ENCODE measurements around the gene RNF182. TPM values are rescaled to one million over a fixed set of nuclear protein-coding genes. Genes with fewer than 3 reads are reported as not detected.
"Not testable (repeated sequence)": the region's sequence is repeated elsewhere in the genome, so short reads cannot be mapped to it uniquely, and the experiment has no call there.

The RNF182 gene
- total RNA-seq, 2 donors from 2014 or later = not detected

GRCh38 chr6:13971303-13971702, 46.6 kb downstream of the RNF182 start:
- Mint-ChIP-seq H3K4me3 (no peak overlapping the region), H3K27ac (no peak overlapping the region), H3K27me3 (peaks cover 8% of the 10 kb centered on the region), H3K4me1 (no peaks in the 10 kb centered on the region), H3K9me3 (peaks cover 11% of the 10 kb centered on the region), H3K36me3 (ENCODE audit: low read depth) (no peaks in the 10 kb centered on the region)
- ATAC-seq (replicated peaks) = no peak

DNA sequence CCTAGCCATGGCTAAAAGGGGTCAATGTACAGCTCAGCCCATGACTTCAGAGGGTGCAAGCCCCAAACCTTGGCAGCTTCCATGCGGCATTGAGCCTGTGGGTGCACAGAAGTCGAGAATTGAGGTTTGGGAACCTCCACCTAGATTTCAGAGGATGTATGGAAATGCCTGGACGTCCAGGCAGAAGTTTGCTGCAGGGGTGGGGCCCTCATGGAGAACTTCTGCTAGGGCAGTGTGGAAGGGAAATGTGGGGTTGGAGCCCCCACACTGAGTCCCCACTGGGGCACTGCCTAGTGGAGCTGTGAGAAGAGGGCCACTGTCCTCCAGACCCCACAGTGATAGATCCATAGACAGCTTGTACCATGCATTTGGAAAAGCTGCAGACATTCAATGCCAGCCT, 47.9 kb downstream of the RNF182 start:
- H3K36me3 Mint-ChIP-seq (ENCODE audit: low read depth); ATAC-seq (replicated peaks): not testable (repeated sequence)
- peaks cover 16% of the 10 kb centered on the region for H3K27me3 Mint-ChIP-seq

DNA sequence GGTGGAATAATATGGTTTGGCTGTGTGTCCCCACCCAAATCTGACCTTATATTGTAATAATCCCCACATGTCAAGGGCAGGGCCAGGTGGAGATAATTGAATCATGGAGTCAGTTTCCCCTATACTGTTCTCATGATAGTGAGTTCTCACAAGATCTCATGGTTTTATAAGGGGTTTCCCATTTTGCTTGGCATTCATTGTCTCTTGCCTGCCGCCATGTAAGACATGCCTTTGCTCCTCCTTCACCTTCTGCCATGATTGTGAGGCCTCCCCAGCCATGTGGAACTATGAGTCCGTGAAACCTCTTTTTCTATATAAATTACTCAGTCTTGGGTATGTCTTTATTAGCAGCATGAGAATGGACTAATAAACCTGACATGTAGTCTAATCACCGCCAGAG, 48.7 kb downstream of the RNF182 start:
- H3K36me3 Mint-ChIP-seq (ENCODE audit: low read depth); ATAC-seq (replicated peaks); H3K27ac Mint-ChIP-seq; H3K4me1 Mint-ChIP-seq; H3K4me3 Mint-ChIP-seq: not testable (repeated sequence)
- peaks cover 16% of the 10 kb centered on the region for H3K27me3 Mint-ChIP-seq
- H3K9me3 Mint-ChIP-seq = peaks cover 11% of the 10 kb centered on the region

More for the DNA sequence above, 47.9 kb downstream of the RNF182 start:
- not testable (repeated sequence) for H3K4me1 Mint-ChIP-seq, H3K4me3 Mint-ChIP-seq, H3K27ac Mint-ChIP-seq
- peaks cover 11% of the 10 kb centered on the region for H3K9me3 Mint-ChIP-seq

GRCh38 chr6:13978102-13978640, 53.4 kb downstream of the RNF182 start:
- peaks cover 18% of the 10 kb centered on the region for H3K27me3 Mint-ChIP-seq

GRCh38 chr6:13978787-13979186, 54.0 kb downstream of the RNF182 start:
- Mint-ChIP-seq H3K9me3 (peaks cover 4% of the 10 kb centered on the region), H3K27ac (no peak overlapping the region), H3K4me1 (no peaks in the 10 kb centered on the region), H3K4me3 (no peak overlapping the region), H3K27me3 (peaks cover 24% of the 10 kb centered on the region), H3K36me3 (ENCODE audit: low read depth) (no peaks in the 10 kb centered on the region)
- no peak for ATAC-seq (replicated peaks)

More at GRCh38 chr6:13978102-13978640, 53.4 kb downstream of the RNF182 start:
- Mint-ChIP-seq H3K4me3 (no peak overlapping the region), H3K9me3 (peaks cover 10% of the 10 kb centered on the region), H3K27ac (no peak overlapping the region), H3K4me1 (no peaks in the 10 kb centered on the region), H3K36me3 (ENCODE audit: low read depth) (no peaks in the 10 kb centered on the region)
- ATAC-seq (replicated peaks) = no peak

DNA sequence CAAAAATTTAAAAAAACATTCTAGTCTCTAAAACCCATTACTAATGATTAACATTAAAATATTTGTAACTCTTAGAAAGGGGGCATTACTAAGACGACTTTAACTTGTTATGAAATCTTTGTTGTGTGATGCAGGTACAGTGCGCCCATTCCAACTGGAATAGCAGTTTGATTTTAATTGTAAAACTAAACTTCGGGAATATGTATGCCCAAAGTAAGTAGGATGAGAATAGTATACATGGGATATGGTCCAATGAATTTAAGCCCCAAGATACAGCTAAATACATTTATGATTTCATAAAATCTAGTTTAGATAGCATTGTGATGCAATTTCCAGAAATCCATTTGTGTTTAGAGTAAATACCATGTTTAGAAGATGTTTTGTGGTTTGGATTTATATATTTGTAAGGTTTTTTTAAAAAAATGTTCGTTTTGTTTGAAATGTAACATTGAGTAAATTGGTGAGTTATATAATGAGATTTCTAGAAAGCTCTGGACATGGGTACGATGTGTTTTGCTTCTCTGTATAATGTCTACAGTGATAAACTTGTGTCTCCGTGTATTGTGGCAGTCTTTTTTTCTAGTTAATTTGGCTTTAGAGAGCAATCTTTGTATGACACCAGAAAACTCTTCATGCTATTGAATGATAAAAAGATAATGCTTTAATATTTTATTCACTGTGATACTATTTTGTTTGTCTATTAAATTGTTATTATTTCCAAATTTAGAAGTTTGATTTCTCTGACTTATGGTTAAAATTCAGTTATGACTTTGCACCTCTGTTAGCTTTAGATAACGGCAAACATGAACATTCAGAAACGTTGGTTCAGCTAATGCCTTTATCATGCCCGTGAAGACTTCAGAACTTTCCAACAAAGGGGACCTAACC, 54.8 kb downstream of the RNF182 start:
- Mint-ChIP-seq H3K4me3 (no peak overlapping the region), H3K4me1 (no peaks in the 10 kb centered on the region), H3K36me3 (ENCODE audit: low read depth) (no peaks in the 10 kb centered on the region), H3K9me3 (peaks cover 4% of the 10 kb centered on the region), H3K27ac (no peak overlapping the region), H3K27me3 (peaks cover 31% of the 10 kb centered on the region)
- no peak for ATAC-seq (replicated peaks)

GRCh38 chr6:13980534-13980933, 55.8 kb downstream of the RNF182 start:
- Mint-ChIP-seq H3K36me3 (ENCODE audit: low read depth) (no peaks in the 10 kb centered on the region), H3K4me1 (no peaks in the 10 kb centered on the region), H3K4me3 (no peak overlapping the region), H3K27ac (no peak overlapping the region), H3K27me3 (peaks cover 29% of the 10 kb centered on the region), H3K9me3 (no peaks in the 10 kb centered on the region)
- no peak for ATAC-seq (replicated peaks)

DNA sequence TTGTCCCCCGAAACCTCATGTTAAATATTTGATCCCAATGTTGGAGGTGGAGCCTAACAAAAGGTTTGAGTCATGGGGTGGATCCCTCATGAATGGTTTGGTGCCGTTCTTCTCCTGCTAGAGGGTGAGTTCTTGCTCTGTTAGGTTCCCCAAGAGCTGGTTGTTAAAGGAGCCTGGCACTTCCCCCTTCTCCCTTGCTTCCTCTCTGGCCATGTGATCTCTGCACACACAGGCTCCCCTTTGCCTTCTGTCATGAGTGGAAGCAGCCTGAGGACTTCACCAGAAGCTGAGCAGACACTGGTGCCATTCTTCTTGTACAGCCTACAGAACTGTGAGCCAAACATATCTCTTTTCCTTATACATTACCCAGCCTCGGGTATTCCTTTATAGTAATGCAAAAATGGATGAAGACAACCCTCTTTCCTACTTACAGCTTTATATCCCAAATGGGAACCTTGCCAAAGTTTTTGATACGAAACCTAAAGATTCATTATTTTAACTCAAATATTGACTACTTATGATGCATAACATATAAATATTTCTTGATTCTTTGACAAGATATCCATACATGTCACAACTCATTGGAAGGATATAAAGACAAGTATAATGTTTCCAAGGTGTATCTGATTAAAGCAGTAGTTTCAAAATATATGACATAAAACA, 61.0 kb downstream of the RNF182 start:
- no peak for ATAC-seq (replicated peaks)
- H3K4me1 Mint-ChIP-seq = peaks cover 6% of the 10 kb centered on the region
- no peaks in the 10 kb centered on the region for H3K9me3 Mint-ChIP-seq
- no peaks in the 10 kb centered on the region for H3K36me3 Mint-ChIP-seq (ENCODE audit: low read depth)
- H3K27me3 Mint-ChIP-seq = peaks cover 47% of the 10 kb centered on the region
- H3K4me3 Mint-ChIP-seq = no peak overlapping the region
- H3K27ac Mint-ChIP-seq = no peak overlapping the region

GRCh38 chr6:13986700-13987399, 62.1 kb downstream of the RNF182 start:
- Mint-ChIP-seq H3K4me1 (peaks cover 6% of the 10 kb centered on the region), H3K4me3 (no peak overlapping the region), H3K36me3 (ENCODE audit: low read depth) (no peaks in the 10 kb centered on the region), H3K27ac (no peak overlapping the region), H3K27me3 (peaks cover 47% of the 10 kb centered on the region), H3K9me3 (no peaks in the 10 kb centered on the region)
- ATAC-seq (replicated peaks) = no peak

- Mint-ChIP-seq H3K4me3 (no peak overlapping the region), H3K36me3 (ENCODE audit: low read depth) (no peaks in the 10 kb centered on the region), H3K9me3 (no peaks in the 10 kb centered on the region), H3K27me3 (peaks cover 44% of the 10 kb centered on the region), H3K4me1 (peaks cover 6% of the 10 kb centered on the region), H3K27ac (no peak overlapping the region)
- no peak for ATAC-seq (replicated peaks)
Observed at GRCh38 chr6:13987400-13987865, 62.7 kb downstream of the RNF182 start.

- Mint-ChIP-seq H3K27me3 (peaks cover 40% of the 10 kb centered on the region), H3K36me3 (ENCODE audit: low read depth) (no peaks in the 10 kb centered on the region), H3K9me3 (no peaks in the 10 kb centered on the region), H3K4me3 (no peak overlapping the region), H3K4me1 (peaks cover 6% of the 10 kb centered on the region), H3K27ac (no peak overlapping the region)
- no peak for ATAC-seq (replicated peaks)
Observed at GRCh38 chr6:13988049-13988738, 63.4 kb downstream of the RNF182 start.

GRCh38 chr6:13988908-13989307, 64.2 kb downstream of the RNF182 start:
- H3K9me3 Mint-ChIP-seq = no peaks in the 10 kb centered on the region
- ATAC-seq (replicated peaks) = no peak
- no peak overlapping the region for H3K27ac Mint-ChIP-seq
- peaks cover 39% of the 10 kb centered on the region for H3K27me3 Mint-ChIP-seq
- H3K4me3 Mint-ChIP-seq = no peak overlapping the region
- H3K36me3 Mint-ChIP-seq (ENCODE audit: low read depth) = no peaks in the 10 kb centered on the region
- peaks cover 6% of the 10 kb centered on the region for H3K4me1 Mint-ChIP-seq

DNA sequence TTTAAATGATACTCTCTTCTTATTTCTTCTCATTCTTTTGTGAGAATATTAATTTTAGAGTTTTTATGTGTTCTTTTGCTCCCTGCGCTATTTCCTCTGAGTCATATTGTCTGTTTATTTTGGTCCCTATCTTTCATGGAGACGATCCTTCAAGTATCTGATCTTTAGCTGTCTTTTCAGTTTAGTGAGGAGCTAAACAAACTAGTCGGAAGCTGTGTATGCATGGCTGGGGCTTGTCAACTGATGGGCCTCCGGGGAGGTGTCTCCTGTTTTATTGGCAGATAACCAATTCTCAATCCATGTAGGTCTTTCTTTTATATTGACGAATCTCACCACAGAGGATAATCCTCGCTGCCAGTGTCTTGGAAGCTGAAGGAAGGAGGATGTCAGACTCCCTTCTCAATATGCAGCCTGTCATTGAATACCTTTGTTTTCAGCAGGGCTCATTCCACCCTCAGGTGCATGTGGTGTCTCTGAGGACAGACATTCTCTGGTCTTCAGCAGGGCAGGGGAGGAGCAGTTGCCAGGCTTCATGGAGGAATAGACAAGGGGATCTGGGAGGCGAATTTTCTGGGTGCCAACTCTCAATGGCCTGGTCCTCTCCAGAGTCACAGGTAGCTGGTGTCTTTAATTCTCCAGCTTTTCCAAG, 64.9 kb downstream of the RNF182 start:
- peaks cover 32% of the 10 kb centered on the region for H3K27me3 Mint-ChIP-seq
- peaks cover 6% of the 10 kb centered on the region for H3K4me1 Mint-ChIP-seq
- H3K27ac Mint-ChIP-seq = no peak overlapping the region
- no peaks in the 10 kb centered on the region for H3K9me3 Mint-ChIP-seq
- H3K4me3 Mint-ChIP-seq = no peak overlapping the region
- ATAC-seq (replicated peaks) = no peak
- H3K36me3 Mint-ChIP-seq (ENCODE audit: low read depth) = no peaks in the 10 kb centered on the region
